Measurements from ENCODE around the gene JDP2. TPM values are rescaled to one million over a fixed set of nuclear protein-coding genes. Genes with fewer than 3 reads are reported as not detected.

Gene JDP2
- total RNA-seq, 1 experiment from 2014 or later = 45.3 TPM

- Mint-ChIP-seq H3K4me1 (ENCODE audit: insufficient read depth, unreplicated experiment) (no peaks in the 10 kb centered on the region), H3K27me3 (ENCODE audit: insufficient read depth, unreplicated experiment) (no peaks in the 10 kb centered on the region), H3K36me3 (ENCODE audit: insufficient read depth, unreplicated experiment) (peaks cover 54% of the 10 kb centered on the region), H3K9me3 (ENCODE audit: unreplicated experiment) (no peaks in the 10 kb centered on the region), H3K27ac (ENCODE audit: low read depth, unreplicated experiment) (no peak overlapping the region), H3K4me3 (ENCODE audit: unreplicated experiment) (no peak overlapping the region)
- ChIA-PET POLR2A (no interaction called here), CTCF (interaction anchor here (0.5 to 1.7 kb wide), 3 partner anchors 10 to 39 kb away, joined by 3 to 5 read pairs (median 5); no protein-coding TSS in a partner anchor)
- no peak for DNase-seq (ENCODE audit: unreplicated experiment)
- BruUV-seq (replicated peaks) = no TSS peak
- intact Hi-C loops (cut with micrococcal nuclease) = no loop called here
- TF ChIP-seq CTCF (IDR thresholded peaks at IDR 0.05; ENCODE audit: unreplicated experiment) = no peak
Observed at GRCh38 chr14:75469164-75469563, 41.3 kb downstream of the JDP2 start.

- intact Hi-C loops (cut with micrococcal nuclease) = no loop called here
- H3K27ac Mint-ChIP-seq (ENCODE audit: low read depth, unreplicated experiment) = no peak overlapping the region
- H3K27me3 Mint-ChIP-seq (ENCODE audit: insufficient read depth, unreplicated experiment) = no peaks in the 10 kb centered on the region
- ChIA-PET CTCF (interaction anchor here (0.5 kb wide), 1 partner anchor 10 kb away, joined by 5 read pairs; no protein-coding TSS in a partner anchor), POLR2A (no interaction called here)
- H3K36me3 Mint-ChIP-seq (ENCODE audit: insufficient read depth, unreplicated experiment) = peaks cover 59% of the 10 kb centered on the region
- no peak overlapping the region for H3K4me3 Mint-ChIP-seq (ENCODE audit: unreplicated experiment)
- no peaks in the 10 kb centered on the region for H3K9me3 Mint-ChIP-seq (ENCODE audit: unreplicated experiment)
- H3K4me1 Mint-ChIP-seq (ENCODE audit: insufficient read depth, unreplicated experiment) = no peaks in the 10 kb centered on the region
- no peak for DNase-seq (ENCODE audit: unreplicated experiment)
- BruUV-seq (replicated peaks) = TSS peak; percentile 39
- no peak for TF ChIP-seq CTCF (IDR thresholded peaks at IDR 0.05; ENCODE audit: unreplicated experiment)
Observed at GRCh38 chr14:75469606-75470237, 41.9 kb downstream of the JDP2 start.

- BruUV-seq (replicated peaks) = no TSS peak
Observed at GRCh38 chr14:75470238-75470797, 42.5 kb downstream of the JDP2 start.

More at GRCh38 chr14:75470238-75470797, 42.5 kb downstream of the JDP2 start:
- TF ChIP-seq CTCF (IDR thresholded peaks at IDR 0.05; ENCODE audit: unreplicated experiment) = no peak
- H3K27ac Mint-ChIP-seq (ENCODE audit: low read depth, unreplicated experiment) = no peak overlapping the region
- peaks cover 64% of the 10 kb centered on the region for H3K36me3 Mint-ChIP-seq (ENCODE audit: insufficient read depth, unreplicated experiment)
- no peak overlapping the region for H3K4me3 Mint-ChIP-seq (ENCODE audit: unreplicated experiment)
- ChIA-PET POLR2A (no interaction called here), CTCF (interaction anchor here (2.0 kb wide), 1 partner anchor 163 kb away, joined by 8 read pairs; no protein-coding TSS in a partner anchor)
- no peak for DNase-seq (ENCODE audit: unreplicated experiment)
- no peaks in the 10 kb centered on the region for H3K27me3 Mint-ChIP-seq (ENCODE audit: insufficient read depth, unreplicated experiment)
- intact Hi-C loops (cut with micrococcal nuclease) = no loop called here
- no peaks in the 10 kb centered on the region for H3K4me1 Mint-ChIP-seq (ENCODE audit: insufficient read depth, unreplicated experiment)
- H3K9me3 Mint-ChIP-seq (ENCODE audit: unreplicated experiment) = no peaks in the 10 kb centered on the region
